Measurements from ENCODE around the gene RFX8.

The RFX8 gene

GRCh38 chr2:101429453-101429852 lies 45.5 kb downstream of the RFX8 start:
- no peaks in the 10 kb centered on the region for H3K79me1 ChIP-seq (ENCODE audit: low read length)
- no peak overlapping the region for H3K4me2 ChIP-seq (ENCODE audit: low read length)
- H2BK5ac ChIP-seq (ENCODE audit: low read length) = no peak overlapping the region
- H3K79me2 ChIP-seq (ENCODE audit: control insufficient read depth, insufficient read depth, low read length) = no peaks in the 10 kb centered on the region
- no peaks in the 10 kb centered on the region for H3K27me3 ChIP-seq (ENCODE audit: insufficient read depth, low read length, poor library complexity)
- H3K27ac ChIP-seq (ENCODE audit: low read depth, low read length) = no peak overlapping the region
- H4K5ac ChIP-seq (ENCODE audit: low read length) = no peak overlapping the region
- H3K4ac ChIP-seq (ENCODE audit: low read depth, low read length) = no peak overlapping the region
- H3K9ac ChIP-seq (ENCODE audit: low read length) = no peak overlapping the region
- no peak overlapping the region for H3K23ac ChIP-seq (ENCODE audit: low read length)
- H2BK120ac ChIP-seq (ENCODE audit: low read depth, low read length) = no peak overlapping the region
- no peak overlapping the region for H3K18ac ChIP-seq (ENCODE audit: low read length)
- no peak for DNase-seq
- H3K56ac ChIP-seq (ENCODE audit: low read length) = no peak overlapping the region
- peaks cover 2% of the 10 kb centered on the region for H3K4me1 ChIP-seq (ENCODE audit: control insufficient read depth, low read depth, low read length)
- no CpG with 5 or more reads among the region's 6 CpGs for WGBS (ENCODE audit: extremely low coverage, insufficient coverage, low lambda C conversion rate)
- no peak overlapping the region for H3K4me3 ChIP-seq (ENCODE audit: low read length)
- H2BK15ac ChIP-seq (replicated peaks; ENCODE audit: low read depth) = no peak overlapping the region
- H3K36me3 ChIP-seq (ENCODE audit: control insufficient read depth, insufficient read depth, low read length) = no peaks in the 10 kb centered on the region
- no peak overlapping the region for H2AK5ac ChIP-seq (ENCODE audit: low read length)
- no peak overlapping the region for H4K8ac ChIP-seq (ENCODE audit: low read depth, low read length)

- Histone ChIP-seq H2BK5ac (ENCODE audit: low read length) (no peak overlapping the region), H3K4me1 (ENCODE audit: control insufficient read depth, low read depth, low read length) (no peaks in the 10 kb centered on the region), H4K8ac (ENCODE audit: low read depth, low read length) (no peak overlapping the region), H3K9ac (ENCODE audit: low read length) (no peak overlapping the region), H3K27ac (ENCODE audit: low read depth, low read length) (no peak overlapping the region), H3K56ac (ENCODE audit: low read length) (no peak overlapping the region), H3K27me3 (ENCODE audit: insufficient read depth, low read length, poor library complexity) (no peaks in the 10 kb centered on the region), H2BK15ac (replicated peaks; ENCODE audit: low read depth) (no peak overlapping the region), H3K79me1 (ENCODE audit: low read length) (no peaks in the 10 kb centered on the region), H2BK120ac (ENCODE audit: low read depth, low read length) (no peak overlapping the region), H3K79me2 (ENCODE audit: control insufficient read depth, insufficient read depth, low read length) (no peaks in the 10 kb centered on the region), H2AK5ac (ENCODE audit: low read length) (no peak overlapping the region), H3K23ac (ENCODE audit: low read length) (no peak overlapping the region), H3K4ac (ENCODE audit: low read depth, low read length) (no peak overlapping the region), H4K5ac (ENCODE audit: low read length) (no peak overlapping the region), H3K18ac (ENCODE audit: low read length) (no peak overlapping the region), H3K36me3 (ENCODE audit: control insufficient read depth, insufficient read depth, low read length) (no peaks in the 10 kb centered on the region), H3K4me2 (ENCODE audit: low read length) (no peak overlapping the region), H3K4me3 (ENCODE audit: low read length) (no peak overlapping the region)
- DNase-seq = no peak
- no CpG with 5 or more reads among the region's 10 CpGs for WGBS (ENCODE audit: extremely low coverage, insufficient coverage, low lambda C conversion rate)
Observed at GRCh38 chr2:101428422-101429176, 46.3 kb downstream of the RFX8 start.

GRCh38 chr2:101427743-101428142 lies 47.2 kb downstream of the RFX8 start:
- Histone ChIP-seq H3K27ac (ENCODE audit: low read depth, low read length) (no peak overlapping the region), H3K79me1 (ENCODE audit: low read length) (no peaks in the 10 kb centered on the region), H2AK5ac (ENCODE audit: low read length) (no peak overlapping the region), H4K8ac (ENCODE audit: low read depth, low read length) (no peak overlapping the region), H3K27me3 (ENCODE audit: insufficient read depth, low read length, poor library complexity) (no peaks in the 10 kb centered on the region), H2BK5ac (ENCODE audit: low read length) (no peak overlapping the region), H3K9ac (ENCODE audit: low read length) (no peak overlapping the region), H3K56ac (ENCODE audit: low read length) (no peak overlapping the region), H2BK15ac (replicated peaks; ENCODE audit: low read depth) (no peak overlapping the region), H3K4ac (ENCODE audit: low read depth, low read length) (no peak overlapping the region), H3K36me3 (ENCODE audit: control insufficient read depth, insufficient read depth, low read length) (no peaks in the 10 kb centered on the region), H3K4me2 (ENCODE audit: low read length) (no peak overlapping the region), H3K79me2 (ENCODE audit: control insufficient read depth, insufficient read depth, low read length) (no peaks in the 10 kb centered on the region), H3K4me1 (ENCODE audit: control insufficient read depth, low read depth, low read length) (no peaks in the 10 kb centered on the region), H3K4me3 (ENCODE audit: low read length) (no peak overlapping the region), H2BK120ac (ENCODE audit: low read depth, low read length) (no peak overlapping the region), H3K23ac (ENCODE audit: low read length) (no peak overlapping the region), H4K5ac (ENCODE audit: low read length) (no peak overlapping the region), H3K18ac (ENCODE audit: low read length) (no peak overlapping the region)
- WGBS (ENCODE audit: extremely low coverage, insufficient coverage, low lambda C conversion rate) = no CpG with 5 or more reads among the region's 13 CpGs
- no peak for DNase-seq

GRCh38 chr2:101427240-101427639 lies 47.7 kb downstream of the RFX8 start:
- no peaks in the 10 kb centered on the region for H3K27me3 ChIP-seq (ENCODE audit: insufficient read depth, low read length, poor library complexity)
- no peak overlapping the region for H3K4ac ChIP-seq (ENCODE audit: low read depth, low read length)
- H2BK15ac ChIP-seq (replicated peaks; ENCODE audit: low read depth) = no peak overlapping the region
- H3K79me2 ChIP-seq (ENCODE audit: control insufficient read depth, insufficient read depth, low read length) = no peaks in the 10 kb centered on the region
- H2BK5ac ChIP-seq (ENCODE audit: low read length) = no peak overlapping the region
- H3K36me3 ChIP-seq (ENCODE audit: control insufficient read depth, insufficient read depth, low read length) = no peaks in the 10 kb centered on the region
- H2BK120ac ChIP-seq (ENCODE audit: low read depth, low read length) = no peak overlapping the region
- DNase-seq = no peak
- WGBS (ENCODE audit: extremely low coverage, insufficient coverage, low lambda C conversion rate) = no CpG with 5 or more reads among the region's 7 CpGs
- H3K56ac ChIP-seq (ENCODE audit: low read length) = no peak overlapping the region
- H3K4me3 ChIP-seq (ENCODE audit: low read length) = no peak overlapping the region
- no peak overlapping the region for H3K9ac ChIP-seq (ENCODE audit: low read length)
- no peak overlapping the region for H4K8ac ChIP-seq (ENCODE audit: low read depth, low read length)
- H3K4me1 ChIP-seq (ENCODE audit: control insufficient read depth, low read depth, low read length) = no peaks in the 10 kb centered on the region
- H3K4me2 ChIP-seq (ENCODE audit: low read length) = no peak overlapping the region
- no peak overlapping the region for H2AK5ac ChIP-seq (ENCODE audit: low read length)
- H4K5ac ChIP-seq (ENCODE audit: low read length) = no peak overlapping the region
- H3K27ac ChIP-seq (ENCODE audit: low read depth, low read length) = no peak overlapping the region
- no peaks in the 10 kb centered on the region for H3K79me1 ChIP-seq (ENCODE audit: low read length)
- no peak overlapping the region for H3K18ac ChIP-seq (ENCODE audit: low read length)
- no peak overlapping the region for H3K23ac ChIP-seq (ENCODE audit: low read length)

- Histone ChIP-seq H2BK5ac (ENCODE audit: low read length) (no peak overlapping the region), H3K4me3 (ENCODE audit: low read length) (no peak overlapping the region), H3K23ac (ENCODE audit: low read length) (no peak overlapping the region), H3K36me3 (ENCODE audit: control insufficient read depth, insufficient read depth, low read length) (no peaks in the 10 kb centered on the region), H3K79me2 (ENCODE audit: control insufficient read depth, insufficient read depth, low read length) (no peaks in the 10 kb centered on the region), H2AK5ac (ENCODE audit: low read length) (no peak overlapping the region), H4K8ac (ENCODE audit: low read depth, low read length) (no peak overlapping the region), H2BK120ac (ENCODE audit: low read depth, low read length) (no peak overlapping the region), H3K4me1 (ENCODE audit: control insufficient read depth, low read depth, low read length) (no peaks in the 10 kb centered on the region), H4K5ac (ENCODE audit: low read length) (no peak overlapping the region), H3K27ac (ENCODE audit: low read depth, low read length) (no peak overlapping the region), H3K79me1 (ENCODE audit: low read length) (no peaks in the 10 kb centered on the region), H3K18ac (ENCODE audit: low read length) (no peak overlapping the region), H2BK15ac (replicated peaks; ENCODE audit: low read depth) (no peak overlapping the region), H3K4ac (ENCODE audit: low read depth, low read length) (no peak overlapping the region), H3K27me3 (ENCODE audit: insufficient read depth, low read length, poor library complexity) (no peaks in the 10 kb centered on the region), H3K9ac (ENCODE audit: low read length) (no peak overlapping the region), H3K4me2 (ENCODE audit: low read length) (no peak overlapping the region), H3K56ac (ENCODE audit: low read length) (no peak overlapping the region)
- DNase-seq = no peak
- no CpG with 5 or more reads among the region's 7 CpGs for WGBS (ENCODE audit: extremely low coverage, insufficient coverage, low lambda C conversion rate)
Observed at GRCh38 chr2:101426822-101427221, 48.1 kb downstream of the RFX8 start.

GRCh38 chr2:101420623-101421022 lies 54.3 kb downstream of the RFX8 start:
- Histone ChIP-seq H3K4me3 (ENCODE audit: low read length) (no peak overlapping the region), H2BK15ac (replicated peaks; ENCODE audit: low read depth) (no peak overlapping the region), H3K4me1 (ENCODE audit: control insufficient read depth, low read depth, low read length) (no peaks in the 10 kb centered on the region), H3K27ac (ENCODE audit: low read depth, low read length) (no peak overlapping the region), H3K9ac (ENCODE audit: low read length) (no peak overlapping the region), H2AK5ac (ENCODE audit: low read length) (no peak overlapping the region), H4K8ac (ENCODE audit: low read depth, low read length) (no peak overlapping the region), H3K18ac (ENCODE audit: low read length) (no peak overlapping the region), H4K5ac (ENCODE audit: low read length) (no peak overlapping the region), H3K23ac (ENCODE audit: low read length) (no peak overlapping the region), H3K56ac (ENCODE audit: low read length) (no peak overlapping the region), H3K79me2 (ENCODE audit: control insufficient read depth, insufficient read depth, low read length) (no peaks in the 10 kb centered on the region), H3K36me3 (ENCODE audit: control insufficient read depth, insufficient read depth, low read length) (no peaks in the 10 kb centered on the region), H2BK120ac (ENCODE audit: low read depth, low read length) (no peak overlapping the region), H3K27me3 (ENCODE audit: insufficient read depth, low read length, poor library complexity) (no peaks in the 10 kb centered on the region), H3K4me2 (ENCODE audit: low read length) (no peak overlapping the region), H3K4ac (ENCODE audit: low read depth, low read length) (no peak overlapping the region), H3K79me1 (ENCODE audit: low read length) (no peaks in the 10 kb centered on the region), H2BK5ac (ENCODE audit: low read length) (no peak overlapping the region)
- no CpG with 5 or more reads among the region's 4 CpGs for WGBS (ENCODE audit: extremely low coverage, insufficient coverage, low lambda C conversion rate)
- DNase-seq = no peak
